GM21825 (cell line): ENCODE measurements around the gene MLN.

Source experiments
- ATAC-seq: cut with Tn5 transposase; IDR thresholded peaks from one replicate; pipeline ENCODE4 v1.9.1; 2021; ENCODE audit warnings: mild to moderate bottlenecking, moderate library complexity; ENCODE audit not compliant: unreplicated experiment

The MLN gene

DNA sequence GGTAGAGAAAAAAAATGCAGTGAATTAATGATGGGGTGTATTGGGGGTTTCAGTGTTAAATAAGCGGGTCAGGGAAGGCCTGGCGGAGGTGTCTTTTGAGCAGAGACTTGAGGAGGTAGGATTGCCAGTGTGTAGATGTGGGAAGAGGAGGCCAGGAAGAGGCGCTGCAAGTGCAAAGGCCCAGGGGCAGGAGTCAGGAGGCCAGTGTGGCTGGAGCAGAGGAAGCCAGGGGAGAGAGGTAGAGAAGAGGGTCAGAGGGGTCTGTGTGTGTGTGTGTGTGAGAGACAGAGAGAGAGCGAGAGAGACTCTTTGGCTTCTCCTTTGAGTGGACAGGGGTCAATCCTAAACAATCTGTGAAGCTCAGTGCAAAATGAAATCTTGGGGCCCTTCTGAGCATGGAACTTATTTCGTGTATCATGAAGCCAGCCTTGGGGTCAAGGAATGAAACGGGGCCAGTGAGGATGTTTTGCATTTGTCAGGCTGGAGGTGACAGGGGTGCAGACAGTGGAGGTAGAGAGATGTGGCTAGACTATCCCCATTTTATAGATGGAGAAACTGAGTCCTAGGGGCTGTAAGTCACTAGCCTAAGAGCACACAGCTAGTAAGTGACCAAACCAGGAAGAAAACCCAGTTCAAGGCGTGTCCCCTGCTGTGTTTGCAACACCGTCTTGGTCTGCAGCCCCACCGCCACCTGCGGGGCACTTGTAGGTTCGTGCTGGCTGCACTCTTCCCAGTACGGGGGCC is 47.4 kb downstream of the MLN start:
- no peak for ATAC-seq

DNA sequence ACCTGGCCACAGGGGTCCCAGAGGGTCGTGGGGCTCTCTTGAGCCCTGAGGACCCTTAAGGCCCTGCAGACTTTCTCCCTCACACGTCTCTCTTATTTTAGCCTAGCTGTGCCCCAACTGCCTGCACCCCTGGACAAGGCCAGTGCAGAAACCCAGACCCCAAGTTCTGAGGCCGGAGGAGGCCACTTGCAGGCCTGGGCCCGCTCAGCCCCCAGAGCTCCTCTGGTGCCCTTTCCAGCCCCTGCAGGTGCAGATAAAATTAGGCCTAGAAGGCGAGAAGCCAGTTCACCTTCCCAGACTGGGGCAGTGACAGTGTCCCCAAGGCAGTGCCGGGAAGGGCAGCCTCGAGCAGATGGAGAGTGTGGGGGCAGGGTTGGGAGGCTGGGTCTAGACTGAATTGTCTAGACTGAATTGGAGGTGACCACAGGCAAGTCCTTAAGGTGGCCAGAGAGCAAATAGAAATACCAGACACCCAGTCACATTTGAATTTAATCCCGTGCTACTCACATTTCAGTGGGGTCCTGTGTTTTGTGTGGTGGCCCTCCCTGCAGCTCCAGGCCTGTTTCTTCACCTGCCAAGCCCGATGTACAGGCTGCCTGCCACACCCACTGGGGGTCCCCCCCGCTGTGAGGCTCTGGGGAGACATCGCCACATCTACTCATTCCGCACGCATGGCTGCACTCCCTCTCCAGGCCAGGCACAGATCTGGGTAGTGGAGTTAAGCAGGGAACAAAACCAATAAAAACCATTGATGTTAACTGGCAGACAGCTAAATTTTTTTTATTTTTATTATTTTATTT is 48.5 kb downstream of the MLN start:
- no peak for ATAC-seq

DNA sequence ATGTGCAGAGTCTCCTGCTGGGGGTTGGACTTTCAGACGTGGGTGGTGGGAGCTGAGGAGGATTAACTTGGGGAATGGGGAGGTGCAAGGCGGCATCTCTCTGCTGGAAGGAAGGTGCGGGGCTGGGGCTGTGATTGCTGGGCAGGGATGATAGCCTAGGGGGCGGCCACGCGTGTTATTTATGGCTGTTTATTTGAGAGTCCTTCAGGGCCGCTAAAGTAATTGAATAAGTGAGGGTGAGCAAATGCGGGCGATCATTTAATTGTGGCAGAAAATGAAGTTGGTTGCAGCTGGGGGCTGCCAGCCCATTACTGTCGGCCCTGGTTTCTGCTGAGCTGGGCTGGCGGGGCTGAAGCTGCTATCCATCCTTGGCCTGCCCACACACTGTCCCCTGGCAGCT is 49.6 kb downstream of the MLN start:
- ATAC-seq: no peak

DNA sequence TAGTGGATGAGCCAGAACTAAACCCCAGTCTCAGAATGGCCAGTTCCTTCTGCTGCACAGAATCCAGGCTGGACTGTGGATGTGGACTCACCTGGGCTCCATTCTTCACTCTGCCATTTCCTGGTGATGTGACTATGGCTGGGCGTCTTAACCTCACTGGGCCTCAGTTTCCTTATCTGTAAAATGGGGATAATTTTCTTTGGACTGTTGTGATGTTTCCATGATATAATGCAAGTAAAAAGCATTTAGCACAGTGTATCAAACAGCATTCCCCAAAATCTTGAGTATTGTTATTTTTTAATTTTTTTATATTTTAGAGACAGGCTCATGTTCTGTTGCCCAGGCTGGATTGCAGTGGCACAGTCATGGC is 51.2 kb downstream of the MLN start:
- ATAC-seq: no peak

DNA sequence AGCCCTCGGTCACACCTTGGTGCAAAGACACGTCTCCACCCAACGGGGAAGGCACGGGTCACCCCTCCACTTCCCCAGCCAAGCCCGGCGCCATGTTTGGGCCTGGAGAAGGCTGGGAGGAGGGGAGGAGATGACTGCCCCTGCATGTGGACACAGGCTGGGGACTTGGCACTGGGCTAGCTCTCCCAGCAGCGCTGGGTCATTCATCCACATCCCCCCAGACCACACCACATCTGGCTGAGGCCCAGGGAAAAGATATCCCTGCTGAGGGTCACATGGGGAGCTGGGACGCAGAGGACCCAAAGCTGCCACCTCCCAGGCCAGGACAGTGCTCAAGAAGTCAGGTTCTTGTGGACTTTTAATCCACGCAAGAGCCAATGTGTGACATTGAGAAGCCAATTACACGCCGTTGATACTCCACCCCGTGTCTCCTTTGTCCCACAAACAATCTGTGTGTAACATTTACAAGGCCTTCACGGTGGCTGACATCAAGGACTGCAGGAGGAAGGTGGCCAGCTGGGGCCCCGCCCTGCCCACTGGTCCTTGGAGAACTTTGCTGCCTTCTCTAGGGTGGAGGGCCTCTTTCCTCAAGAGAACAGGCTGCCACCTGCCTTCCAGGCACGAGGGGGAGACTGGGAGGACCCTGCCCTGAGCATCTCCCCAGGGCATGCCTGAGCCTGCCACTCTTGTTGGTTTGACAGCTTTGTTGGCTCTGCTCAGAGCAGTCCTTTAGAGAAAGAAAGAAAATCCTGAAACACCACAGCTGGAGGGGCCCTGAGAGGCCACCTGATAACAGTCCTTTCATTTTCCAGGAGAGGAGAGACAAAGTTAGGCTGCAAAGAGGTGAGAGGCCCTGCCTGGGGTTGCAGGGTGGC is 51.8 kb downstream of the MLN start:
- no peak for ATAC-seq

DNA sequence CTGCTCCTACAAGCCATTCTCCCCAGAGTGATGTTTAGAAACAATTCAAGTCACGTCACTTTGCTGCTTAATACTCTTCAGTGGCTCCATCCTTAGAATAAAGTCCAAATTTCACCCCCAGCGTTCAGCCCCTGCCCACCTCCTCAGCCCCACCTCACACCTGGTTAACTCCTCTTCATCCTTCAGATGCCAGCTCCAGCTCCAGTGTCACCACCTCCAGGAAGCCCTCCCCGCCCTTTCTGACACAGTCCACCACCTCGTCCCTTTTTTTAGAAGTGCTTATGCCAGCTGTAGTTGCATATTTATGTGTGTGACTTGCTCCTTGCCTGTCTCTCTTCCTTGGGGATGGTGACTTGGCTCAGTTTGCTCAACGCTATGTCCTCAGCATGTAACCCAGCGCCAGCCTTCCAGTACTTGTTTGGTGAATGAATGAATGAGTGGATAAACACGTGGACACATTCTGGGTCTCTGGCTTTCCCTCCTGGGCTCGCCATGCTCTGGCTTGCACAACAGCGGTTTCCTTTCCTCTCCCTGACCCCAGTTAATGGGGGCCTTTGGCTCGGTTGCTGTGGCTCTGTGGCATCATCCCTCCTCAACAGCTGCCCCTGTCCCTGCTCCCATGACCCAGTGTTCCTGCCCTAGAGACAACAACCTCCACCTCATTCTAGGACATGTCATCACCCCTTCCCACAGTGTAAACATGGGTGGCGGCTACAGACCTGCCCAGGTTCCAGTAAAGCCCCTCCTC is 53.4 kb downstream of the MLN start:
- ATAC-seq: no peak

DNA sequence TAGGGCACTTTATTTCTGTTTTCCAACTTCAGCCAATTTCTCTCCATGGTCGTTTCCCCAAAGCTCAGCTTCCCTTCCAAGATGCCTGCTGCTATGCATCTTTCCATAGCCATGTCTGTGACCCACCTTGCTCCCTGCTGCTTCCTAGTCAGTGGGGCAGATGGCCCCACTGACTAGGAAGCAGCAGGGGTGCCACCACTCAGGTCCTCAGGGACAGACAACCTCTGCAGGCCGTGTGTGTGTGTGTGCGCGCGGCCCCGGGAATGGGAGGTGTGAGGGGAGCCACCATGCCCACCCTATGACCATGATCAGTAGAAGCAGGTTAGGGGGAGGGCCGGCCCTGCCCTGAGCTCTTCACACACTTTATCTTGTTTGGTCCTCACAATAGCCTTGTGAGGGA is 54.4 kb downstream of the MLN start:
- no peak for ATAC-seq

DNA sequence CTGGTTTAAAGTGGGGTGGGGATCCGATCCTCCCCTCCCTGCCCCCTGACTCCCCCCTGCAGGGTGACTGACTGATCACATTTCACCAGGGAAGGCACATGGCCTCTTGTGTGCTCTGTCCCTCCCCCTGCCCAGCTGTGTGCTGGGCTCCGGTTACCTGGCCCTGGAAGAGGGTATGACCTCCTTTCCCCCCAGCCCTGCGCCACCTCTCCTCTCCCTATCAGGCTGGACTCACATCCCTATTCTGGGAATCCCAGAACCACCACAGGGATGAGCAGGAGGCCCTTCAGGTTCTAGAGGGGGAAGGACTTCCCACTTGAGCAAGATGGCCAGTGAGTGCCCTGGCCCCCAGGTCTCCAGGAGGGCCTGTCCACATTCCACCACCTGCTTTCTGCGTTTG is 55.0 kb downstream of the MLN start:
- no peak for ATAC-seq

DNA sequence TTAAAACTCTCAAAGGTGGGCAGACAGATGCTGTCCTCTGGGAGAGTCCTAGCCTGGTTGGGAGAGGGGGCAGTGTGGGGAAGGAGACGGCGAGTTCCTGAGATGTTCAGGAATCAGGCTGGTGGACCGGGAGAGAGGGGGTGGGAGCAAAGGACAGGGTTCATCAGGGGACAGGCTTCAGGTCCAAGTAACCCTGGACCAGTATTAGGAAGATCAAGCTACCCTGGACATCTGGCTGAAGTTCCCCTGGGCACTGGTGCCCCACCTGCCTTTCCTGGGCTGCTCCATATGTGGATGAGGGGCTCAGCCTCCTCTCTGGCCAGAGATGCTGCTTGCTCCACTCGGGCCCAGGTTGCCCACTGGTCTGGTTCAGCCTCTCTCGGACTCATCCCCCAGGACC is 56.0 kb downstream of the MLN start:
- no peak for ATAC-seq

DNA sequence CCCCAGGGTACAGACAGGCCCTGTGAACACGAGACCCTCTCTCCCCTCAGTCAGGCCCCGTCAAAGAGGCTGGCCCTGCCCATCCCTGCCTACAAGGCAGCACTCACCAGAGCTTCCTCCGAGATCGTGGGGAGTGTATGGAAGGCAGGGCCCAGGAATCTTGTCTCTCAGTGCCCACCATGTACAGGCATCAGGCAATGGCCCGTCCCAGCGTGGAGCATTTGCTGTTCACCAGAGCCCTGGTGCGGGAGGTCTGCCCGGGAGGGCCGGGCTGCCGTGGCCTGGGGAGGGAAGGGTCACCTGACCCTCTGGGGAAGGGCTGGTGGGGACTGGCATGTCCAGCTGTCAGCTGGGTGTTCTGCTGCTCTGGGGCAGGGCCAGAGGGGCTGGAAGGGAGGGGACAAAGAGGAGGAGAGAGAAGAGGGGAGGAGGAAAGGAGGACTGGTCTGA is 57.1 kb downstream of the MLN start, which contains the start of gene IP6K3:
TSS of gene IP6K3 (minus strand) at position 255 of the 450 bp plus-strand sequence. CDS start 11,429 bp downstream, outside the sequence.
- no peak for ATAC-seq

DNA sequence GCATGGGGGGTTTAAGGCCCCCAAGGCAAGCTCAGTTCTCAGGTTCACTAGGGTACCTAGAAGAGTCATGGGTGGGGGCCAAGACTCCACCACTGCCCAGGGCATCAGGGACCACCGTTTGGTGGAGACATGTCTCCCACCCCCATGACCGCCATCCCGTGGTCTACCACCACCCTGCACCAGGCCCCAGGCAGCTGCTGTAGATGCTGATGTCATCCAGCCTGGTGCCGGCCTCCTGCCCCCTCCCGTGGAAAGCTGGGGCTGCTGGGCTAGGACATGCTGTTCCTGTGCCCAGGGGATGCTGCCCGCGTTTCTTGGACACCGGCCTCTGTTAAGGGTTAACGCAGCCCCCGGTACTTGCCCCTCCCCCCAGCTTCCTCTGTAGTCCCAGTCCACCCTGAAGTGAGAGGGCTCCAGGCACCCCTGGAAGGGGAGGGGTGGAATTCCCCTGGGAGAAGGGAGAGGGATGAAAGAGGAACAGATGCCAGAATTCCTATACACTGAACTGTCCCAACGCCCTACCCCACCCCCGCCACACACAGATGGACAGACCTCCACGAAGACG is 57.7 kb downstream of the MLN start:
- no peak for ATAC-seq

DNA sequence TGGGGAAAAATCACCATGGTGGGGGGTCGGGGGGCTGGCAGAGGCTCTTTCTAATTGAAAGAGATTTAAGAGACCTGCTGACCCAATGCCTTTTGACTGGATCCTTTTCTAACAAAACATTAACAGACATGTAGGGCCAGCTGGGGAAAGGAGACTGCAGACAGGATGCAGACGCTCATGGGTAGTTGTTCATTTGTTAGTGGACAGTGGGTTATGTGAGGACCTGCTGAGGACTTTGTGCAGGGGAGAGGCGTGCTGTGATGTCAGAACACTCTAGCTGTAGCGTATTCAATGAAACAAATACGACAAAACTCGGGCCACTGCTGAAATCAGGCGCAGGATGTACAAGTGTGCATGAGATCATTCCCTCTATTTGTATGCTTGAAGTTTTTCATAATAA is 58.3 kb downstream of the MLN start:
- ATAC-seq: no peak

DNA sequence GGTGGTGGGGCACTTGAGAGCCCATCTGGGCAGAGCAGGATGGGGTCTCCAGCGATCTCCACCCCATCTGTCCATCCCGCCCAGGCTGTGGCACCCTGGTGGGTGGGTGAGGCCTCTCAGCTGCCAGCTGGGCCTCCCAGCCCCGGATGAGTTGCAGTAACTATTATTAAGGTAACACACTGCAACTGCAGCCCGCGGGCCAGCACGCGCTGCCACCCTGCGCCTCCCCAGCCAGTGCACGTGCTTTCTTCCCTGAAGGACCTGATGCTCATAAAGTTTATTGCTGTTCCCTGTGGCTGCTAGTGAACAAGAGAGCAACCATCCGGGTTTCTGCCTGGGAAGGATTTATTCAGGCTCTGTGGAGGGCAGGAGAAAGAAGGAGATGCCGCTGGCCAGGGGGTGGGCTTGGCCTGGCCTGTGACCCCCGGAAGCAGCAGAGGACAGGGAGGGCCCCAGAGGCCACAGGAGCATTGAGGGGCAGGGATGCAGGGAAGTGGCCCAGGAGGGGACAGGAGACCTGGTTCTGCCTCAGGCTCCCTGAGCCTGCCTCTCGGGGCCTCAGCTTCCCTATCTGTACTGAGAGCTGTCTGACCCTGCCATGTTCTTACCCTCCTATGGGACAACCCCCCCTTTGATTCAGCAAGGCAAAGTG is 58.8 kb downstream of the MLN start:
- no peak for ATAC-seq
